Gastrocnemius medialis (tissue), 4 donors: ENCODE measurements around the gene MYO9A.

Source experiments
- POLR2A ChIP-seq, 2 donors: fragments of 450-650 bp; IDR thresholded peaks; one replicate each; pipeline ENCODE4 v1.6.1; 2017; ENCODE audit warnings: antibody characterized with exemption in 2 of 2, mild to moderate bottlenecking in 2 of 2, moderate library complexity in 2 of 2
- TF ChIP-seq, protein P1 (sequence below), 5 experiments: fragments of 450-650 bp in 3 of 5; fragments of 200-600 bp in 2 of 5; sonication (generic) in 2 of 5; IDR thresholded peaks in 4 of 5; conservative IDR thresholded peaks in 1 of 5; 1 replicate in 4 of 5; 2 replicates in 1 of 5; pipeline ENCODE4 v1.5.1; 2016 to 2019; ENCODE audit warnings: antibody characterized with exemption in 5 of 5, mild to moderate bottlenecking in 3 of 5, moderate library complexity in 3 of 5

DNA sequence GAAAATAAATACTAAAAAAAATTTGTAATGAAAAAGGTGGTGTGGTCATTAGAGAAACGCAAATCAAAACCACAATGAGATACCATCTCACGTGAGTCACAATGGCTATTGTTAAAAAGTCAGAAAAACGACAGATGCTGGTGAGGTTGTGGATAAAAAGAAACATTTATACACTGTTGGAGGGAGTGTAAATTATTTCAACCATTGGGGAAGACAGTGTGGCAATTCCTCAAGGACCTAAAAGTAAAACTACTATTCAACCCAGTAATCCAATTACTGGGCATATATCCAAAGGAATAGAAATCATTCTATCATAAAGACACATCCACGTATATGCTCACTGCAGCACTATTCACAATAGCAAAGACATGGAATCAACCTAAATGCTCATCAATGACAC, 120.3 kb downstream of the MYO9A start:
- TF ChIP-seq, protein P1, sequence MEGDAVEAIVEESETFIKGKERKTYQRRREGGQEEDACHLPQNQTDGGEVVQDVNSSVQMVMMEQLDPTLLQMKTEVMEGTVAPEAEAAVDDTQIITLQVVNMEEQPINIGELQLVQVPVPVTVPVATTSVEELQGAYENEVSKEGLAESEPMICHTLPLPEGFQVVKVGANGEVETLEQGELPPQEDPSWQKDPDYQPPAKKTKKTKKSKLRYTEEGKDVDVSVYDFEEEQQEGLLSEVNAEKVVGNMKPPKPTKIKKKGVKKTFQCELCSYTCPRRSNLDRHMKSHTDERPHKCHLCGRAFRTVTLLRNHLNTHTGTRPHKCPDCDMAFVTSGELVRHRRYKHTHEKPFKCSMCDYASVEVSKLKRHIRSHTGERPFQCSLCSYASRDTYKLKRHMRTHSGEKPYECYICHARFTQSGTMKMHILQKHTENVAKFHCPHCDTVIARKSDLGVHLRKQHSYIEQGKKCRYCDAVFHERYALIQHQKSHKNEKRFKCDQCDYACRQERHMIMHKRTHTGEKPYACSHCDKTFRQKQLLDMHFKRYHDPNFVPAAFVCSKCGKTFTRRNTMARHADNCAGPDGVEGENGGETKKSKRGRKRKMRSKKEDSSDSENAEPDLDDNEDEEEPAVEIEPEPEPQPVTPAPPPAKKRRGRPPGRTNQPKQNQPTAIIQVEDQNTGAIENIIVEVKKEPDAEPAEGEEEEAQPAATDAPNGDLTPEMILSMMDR (IDR thresholded peaks at IDR 0.05 in 4 of 5, conservative IDR thresholded peaks at IDR 0.05 in 1 of 5) = no peak
- TF ChIP-seq POLR2A (IDR thresholded peaks at IDR 0.05) = no peak
